Measurements from ENCODE around the gene ZMIZ1. TPM values are rescaled to one million over a fixed set of nuclear protein-coding genes. Genes with fewer than 3 reads are reported as not detected.

ZMIZ1 gene
- total RNA-seq, 1 experiment from 2014 or later: 28.4 TPM

DNA sequence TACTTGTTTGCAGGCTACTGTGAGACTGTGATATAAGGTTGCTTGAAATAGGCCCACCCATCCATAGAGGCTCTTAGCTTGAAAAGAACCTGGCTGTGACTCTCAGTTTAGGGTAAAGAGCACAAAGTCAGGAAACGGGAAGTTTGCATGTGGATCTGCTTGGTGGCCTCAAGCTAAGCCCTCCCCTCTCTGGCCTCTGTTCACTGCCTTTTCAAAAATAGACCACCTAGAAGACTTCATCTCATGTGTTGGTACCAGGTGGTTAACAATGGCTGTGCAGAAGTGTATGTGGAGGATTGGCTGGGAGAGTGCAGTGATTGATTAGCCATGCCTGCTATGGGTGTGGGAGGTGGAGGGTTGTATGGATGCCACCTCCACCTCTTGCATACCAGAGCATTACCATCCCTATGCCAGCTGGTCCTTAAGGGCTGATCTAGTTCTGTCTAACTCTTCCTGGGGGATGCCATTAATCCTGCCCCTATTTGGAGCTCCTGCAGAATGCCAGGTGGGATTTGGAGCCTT lies 122.0 kb downstream of the ZMIZ1 start:
- DNase-seq (ENCODE audit: low read depth, low spot score) (no peak), ATAC-seq (no peak)
- Histone ChIP-seq H3K9me3 (ENCODE audit: control insufficient read depth in 1 of 2, insufficient read depth in 1 of 2, low read depth in 1 of 2, low read length in 2 of 2) (no peaks in the 10 kb centered on the region), H2AFZ (ENCODE audit: low read depth, low read length, poor library complexity, severe bottlenecking) (no peak overlapping the region), H3K79me2 (ENCODE audit: insufficient read depth, low read length) (no peaks in the 10 kb centered on the region), H3K27ac (ENCODE audit: low read depth, low read length) (no peak overlapping the region), H3K9ac (ENCODE audit: low read length) (no peak overlapping the region), H3K9me2 (ENCODE audit: insufficient read depth) (no peaks in the 10 kb centered on the region), H3K27me3 (ENCODE audit: insufficient read depth, low read length) (no peaks in the 10 kb centered on the region), H3K4me2 (ENCODE audit: low read length) (peak overlapping the region; percentile 52), H3K4me3 (replicated peaks in 1 of 2; ENCODE audit: low read depth in 1 of 2, low read length in 2 of 2) (no peak overlapping the region), H4K20me1 (ENCODE audit: insufficient read depth) (no peaks in the 10 kb centered on the region), H3K36me3 (ENCODE audit: control insufficient read depth in 1 of 2, insufficient read depth in 2 of 2, low read length in 2 of 2) (no peaks in the 10 kb centered on the region), H3K4me1 (ENCODE audit: control insufficient read depth in 1 of 2, insufficient read depth in 2 of 2, low read length in 2 of 2) (peaks cover 47 to 86% of the 10 kb centered on the region in 2 experiments)
- CTCF ChIA-PET: interaction anchor here (1.4 to 1.5 kb wide), 2 partner anchors 12 to 216 kb away, joined by 4 read pairs; no protein-coding TSS in a partner anchor
- intact Hi-C loops (cut with micrococcal nuclease): loop anchor here (10.0 kb wide), 1 partner anchor 436 kb away; no protein-coding TSS in a partner anchor
- no TSS peak for BruUV-seq (replicated peaks)
- RAD21 ChIA-PET (ENCODE audit: low non-redundant PET in 1 of 2, low total read pairs in 2 of 2, uncharacterized antibody in 2 of 2, unreplicated experiment in 2 of 2): interaction anchor here in 1 of 2 experiments (1.1 kb wide), 1 partner anchor 34 kb away, joined by 3 read pairs; no protein-coding TSS in a partner anchor
- TF ChIP-seq POLR2A (IDR thresholded peaks at IDR 0.05; ENCODE audit: borderline replicate concordance, extremely low read depth, insufficient read depth, insufficient read length) (no peak), SIN3A (IDR thresholded peaks at IDR 0.05; ENCODE audit: low read depth) (no peak), POLR2AphosphoS5 (IDR thresholded peaks at IDR 0.05; ENCODE audit: low read depth, low read length) (no peak), SRF (IDR thresholded peaks at IDR 0.05; ENCODE audit: low read depth) (no peak)
- POLR2A ChIA-PET: interaction anchor here (0.6 kb wide), 1 partner anchor 417 kb away, joined by 3 read pairs; no protein-coding TSS in a partner anchor

DNA sequence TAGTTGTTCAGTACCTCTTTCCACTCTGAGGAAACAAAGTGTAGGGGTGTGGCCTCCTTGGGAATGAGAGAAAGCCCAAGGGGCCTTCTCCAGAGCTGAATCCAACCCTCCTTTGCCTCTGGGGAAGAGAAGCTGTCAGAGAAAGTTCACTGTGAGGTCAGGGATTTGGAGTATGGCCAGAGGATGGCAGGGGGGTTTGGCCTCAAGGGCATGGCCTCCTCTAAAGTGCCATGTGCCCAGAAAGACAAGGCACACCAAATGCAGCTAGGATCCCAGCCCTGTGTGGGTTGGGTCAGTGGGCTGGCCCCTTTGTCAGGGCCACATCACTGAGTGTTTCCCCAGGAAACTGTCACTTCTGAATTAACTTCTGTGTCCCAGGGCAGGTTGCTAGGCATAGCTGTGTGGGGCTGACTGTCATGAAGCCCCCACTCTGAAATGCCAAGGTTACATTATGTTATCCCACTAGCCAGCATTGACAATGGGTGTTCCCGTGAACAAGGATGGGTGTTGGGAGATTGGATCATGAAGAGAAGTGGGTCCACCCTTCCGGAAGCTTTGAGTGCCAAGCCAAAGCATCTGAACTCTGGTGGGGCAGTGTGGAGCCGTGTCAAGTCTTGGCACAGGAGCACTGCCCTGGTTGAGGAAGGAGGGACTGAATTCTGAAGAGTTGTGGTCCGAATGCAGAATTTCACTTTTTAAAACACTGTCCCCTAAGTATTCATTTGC lies 123.3 kb downstream of the ZMIZ1 start:
- DNase-seq (ENCODE audit: low read depth, low spot score) (no peak), ATAC-seq (no peak)
- Histone ChIP-seq H3K27me3 (ENCODE audit: insufficient read depth, low read length) (no peaks in the 10 kb centered on the region), H3K9me3 (ENCODE audit: control insufficient read depth in 1 of 2, insufficient read depth in 1 of 2, low read depth in 1 of 2, low read length in 2 of 2) (no peaks in the 10 kb centered on the region), H3K4me1 (ENCODE audit: control insufficient read depth in 1 of 2, insufficient read depth in 2 of 2, low read length in 2 of 2) (peaks cover 38 to 81% of the 10 kb centered on the region in 2 experiments), H2AFZ (ENCODE audit: low read depth, low read length, poor library complexity, severe bottlenecking) (no peak overlapping the region), H4K20me1 (ENCODE audit: insufficient read depth) (no peaks in the 10 kb centered on the region), H3K36me3 (ENCODE audit: control insufficient read depth in 1 of 2, insufficient read depth in 2 of 2, low read length in 2 of 2) (no peaks in the 10 kb centered on the region), H3K4me2 (ENCODE audit: low read length) (peak overlapping the region; percentile 52), H3K27ac (ENCODE audit: low read depth, low read length) (no peak overlapping the region), H3K79me2 (ENCODE audit: insufficient read depth, low read length) (no peaks in the 10 kb centered on the region), H3K4me3 (replicated peaks in 1 of 2; ENCODE audit: low read depth in 1 of 2, low read length in 2 of 2) (no peak overlapping the region), H3K9ac (ENCODE audit: low read length) (no peak overlapping the region), H3K9me2 (ENCODE audit: insufficient read depth) (no peaks in the 10 kb centered on the region)
- ChIA-PET RAD21 (ENCODE audit: low non-redundant PET in 1 of 2, low total read pairs in 2 of 2, uncharacterized antibody in 2 of 2, unreplicated experiment in 2 of 2) (no interaction called here), CTCF (interaction anchor here (1.0 kb wide), 2 partner anchors 8 to 10 kb away, joined by 3 to 5 read pairs; no protein-coding TSS in a partner anchor), POLR2A (no interaction called here)
- BruUV-seq (replicated peaks): no TSS peak
- intact Hi-C loops (cut with micrococcal nuclease): loop anchor here (10.0 kb wide), 1 partner anchor 437 kb away; no protein-coding TSS in a partner anchor
- TF ChIP-seq, protein P1, sequence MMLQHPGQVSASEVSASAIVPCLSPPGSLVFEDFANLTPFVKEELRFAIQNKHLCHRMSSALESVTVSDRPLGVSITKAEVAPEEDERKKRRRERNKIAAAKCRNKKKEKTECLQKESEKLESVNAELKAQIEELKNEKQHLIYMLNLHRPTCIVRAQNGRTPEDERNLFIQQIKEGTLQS (IDR thresholded peaks at IDR 0.05): no peak
- TF ChIP-seq, protein P2, sequence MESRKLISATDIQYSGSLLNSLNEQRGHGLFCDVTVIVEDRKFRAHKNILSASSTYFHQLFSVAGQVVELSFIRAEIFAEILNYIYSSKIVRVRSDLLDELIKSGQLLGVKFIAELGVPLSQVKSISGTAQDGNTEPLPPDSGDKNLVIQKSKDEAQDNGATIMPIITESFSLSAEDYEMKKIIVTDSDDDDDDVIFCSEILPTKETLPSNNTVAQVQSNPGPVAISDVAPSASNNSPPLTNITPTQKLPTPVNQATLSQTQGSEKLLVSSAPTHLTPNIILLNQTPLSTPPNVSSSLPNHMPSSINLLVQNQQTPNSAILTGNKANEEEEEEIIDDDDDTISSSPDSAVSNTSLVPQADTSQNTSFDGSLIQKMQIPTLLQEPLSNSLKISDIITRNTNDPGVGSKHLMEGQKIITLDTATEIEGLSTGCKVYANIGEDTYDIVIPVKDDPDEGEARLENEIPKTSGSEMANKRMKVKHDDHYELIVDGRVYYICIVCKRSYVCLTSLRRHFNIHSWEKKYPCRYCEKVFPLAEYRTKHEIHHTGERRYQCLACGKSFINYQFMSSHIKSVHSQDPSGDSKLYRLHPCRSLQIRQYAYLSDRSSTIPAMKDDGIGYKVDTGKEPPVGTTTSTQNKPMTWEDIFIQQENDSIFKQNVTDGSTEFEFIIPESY (IDR thresholded peaks at IDR 0.05; ENCODE audit: extremely low read depth, insufficient replicate concordance, low read length): no peak
- no peak for TF ChIP-seq SRF (IDR thresholded peaks at IDR 0.05; ENCODE audit: low read depth)
- no peak for TF ChIP-seq EZH2phosphoT487 (IDR thresholded peaks at IDR 0.05; ENCODE audit: borderline replicate concordance)
- TF ChIP-seq, protein P3, sequence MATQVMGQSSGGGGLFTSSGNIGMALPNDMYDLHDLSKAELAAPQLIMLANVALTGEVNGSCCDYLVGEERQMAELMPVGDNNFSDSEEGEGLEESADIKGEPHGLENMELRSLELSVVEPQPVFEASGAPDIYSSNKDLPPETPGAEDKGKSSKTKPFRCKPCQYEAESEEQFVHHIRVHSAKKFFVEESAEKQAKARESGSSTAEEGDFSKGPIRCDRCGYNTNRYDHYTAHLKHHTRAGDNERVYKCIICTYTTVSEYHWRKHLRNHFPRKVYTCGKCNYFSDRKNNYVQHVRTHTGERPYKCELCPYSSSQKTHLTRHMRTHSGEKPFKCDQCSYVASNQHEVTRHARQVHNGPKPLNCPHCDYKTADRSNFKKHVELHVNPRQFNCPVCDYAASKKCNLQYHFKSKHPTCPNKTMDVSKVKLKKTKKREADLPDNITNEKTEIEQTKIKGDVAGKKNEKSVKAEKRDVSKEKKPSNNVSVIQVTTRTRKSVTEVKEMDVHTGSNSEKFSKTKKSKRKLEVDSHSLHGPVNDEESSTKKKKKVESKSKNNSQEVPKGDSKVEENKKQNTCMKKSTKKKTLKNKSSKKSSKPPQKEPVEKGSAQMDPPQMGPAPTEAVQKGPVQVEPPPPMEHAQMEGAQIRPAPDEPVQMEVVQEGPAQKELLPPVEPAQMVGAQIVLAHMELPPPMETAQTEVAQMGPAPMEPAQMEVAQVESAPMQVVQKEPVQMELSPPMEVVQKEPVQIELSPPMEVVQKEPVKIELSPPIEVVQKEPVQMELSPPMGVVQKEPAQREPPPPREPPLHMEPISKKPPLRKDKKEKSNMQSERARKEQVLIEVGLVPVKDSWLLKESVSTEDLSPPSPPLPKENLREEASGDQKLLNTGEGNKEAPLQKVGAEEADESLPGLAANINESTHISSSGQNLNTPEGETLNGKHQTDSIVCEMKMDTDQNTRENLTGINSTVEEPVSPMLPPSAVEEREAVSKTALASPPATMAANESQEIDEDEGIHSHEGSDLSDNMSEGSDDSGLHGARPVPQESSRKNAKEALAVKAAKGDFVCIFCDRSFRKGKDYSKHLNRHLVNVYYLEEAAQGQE (IDR thresholded peaks at IDR 0.05; ENCODE audit: low read depth): no peak
- no peak for TF ChIP-seq EZH2 (IDR thresholded peaks at IDR 0.05)
- TF ChIP-seq SP1 (IDR thresholded peaks at IDR 0.05; ENCODE audit: low read depth): no peak
- TF ChIP-seq TCF7L2 (IDR thresholded peaks at IDR 0.05; ENCODE audit: borderline replicate concordance, extremely low read depth, insufficient read depth, insufficient read length): no peak
- TF ChIP-seq SIN3A (IDR thresholded peaks at IDR 0.05; ENCODE audit: low read depth): no peak
- TF ChIP-seq CEBPB (IDR thresholded peaks at IDR 0.05; ENCODE audit: low read depth): no peak
- TF ChIP-seq RAD21 (IDR thresholded peaks at IDR 0.05; ENCODE audit: low read depth): no peak
